ENCODE measurements around the gene NR3C2.

NR3C2 gene

DNA sequence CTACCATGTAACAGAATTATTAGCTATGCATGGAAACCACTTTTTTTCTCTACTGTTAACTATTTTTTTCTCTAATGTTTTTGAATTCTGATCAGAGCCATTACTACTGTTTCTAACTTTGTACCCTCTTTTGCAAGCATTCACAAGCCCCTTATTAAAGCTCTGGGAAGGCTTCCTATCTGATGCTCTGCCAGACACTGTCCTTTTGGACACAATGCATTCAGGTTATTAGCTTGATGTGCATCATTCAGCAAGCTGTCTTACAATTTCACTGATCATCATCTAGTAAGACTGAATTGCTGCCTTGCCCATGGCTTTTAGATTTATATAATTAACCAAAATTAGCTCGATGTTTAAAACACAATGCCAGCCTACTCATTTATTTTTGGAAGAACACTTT lies 155.1 kb downstream of the NR3C2 start:
- no peak for TF ChIP-seq CTCF (IDR thresholded peaks at IDR 0.05; ENCODE audit: extremely low read depth, missing control alignments)
- no peak for DNase-seq (ENCODE audit: low spot score)

DNA sequence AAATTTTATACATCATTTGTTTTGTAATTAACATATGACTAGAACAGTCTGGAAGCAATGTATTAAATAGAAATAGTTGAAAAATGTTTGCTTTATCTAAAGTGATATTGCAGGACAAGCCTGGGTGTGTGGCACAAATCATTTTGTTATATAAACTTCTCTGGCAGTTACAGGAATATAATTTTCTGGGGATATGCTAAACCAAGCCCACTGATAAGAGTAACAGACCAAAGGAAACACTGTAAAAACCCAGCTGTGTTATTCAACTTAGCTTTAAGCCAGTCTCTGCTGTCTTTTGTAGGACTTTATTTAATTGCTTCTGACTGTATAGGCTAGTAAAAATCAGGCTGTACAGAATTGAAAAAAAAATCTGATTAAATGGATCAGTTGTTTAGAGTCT lies 156.2 kb downstream of the NR3C2 start:
- DNase-seq (ENCODE audit: low spot score), result no peak
- TF ChIP-seq CTCF (IDR thresholded peaks at IDR 0.05; ENCODE audit: extremely low read depth, missing control alignments), result no peak

GRCh38 chr4:148283665-148284064 lies 158.5 kb downstream of the NR3C2 start:
- DNase-seq (ENCODE audit: low spot score), result no peak
- no peak for TF ChIP-seq CTCF (IDR thresholded peaks at IDR 0.05; ENCODE audit: extremely low read depth, missing control alignments)

DNA sequence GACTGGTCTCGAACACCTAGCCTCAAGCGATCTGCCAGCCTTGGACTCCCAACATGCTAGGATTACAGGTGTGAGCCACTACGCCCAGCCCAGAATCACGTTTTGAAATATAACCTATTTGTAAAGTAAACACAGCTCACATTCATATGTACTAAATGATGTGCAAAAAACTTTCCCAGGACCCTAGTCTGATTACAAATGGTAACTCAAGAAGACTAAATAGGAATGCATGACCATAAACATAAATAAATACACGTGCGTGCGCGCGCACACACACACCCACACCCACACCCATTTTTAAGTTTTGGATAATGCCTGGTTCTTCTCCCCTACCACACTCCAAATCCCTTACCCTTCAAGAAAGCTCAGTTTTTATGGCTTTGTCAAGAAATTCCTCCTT lies 163.9 kb downstream of the NR3C2 start:
- no peak for TF ChIP-seq CTCF (IDR thresholded peaks at IDR 0.05; ENCODE audit: extremely low read depth, missing control alignments)
- DNase-seq (ENCODE audit: low spot score), result no peak

DNA sequence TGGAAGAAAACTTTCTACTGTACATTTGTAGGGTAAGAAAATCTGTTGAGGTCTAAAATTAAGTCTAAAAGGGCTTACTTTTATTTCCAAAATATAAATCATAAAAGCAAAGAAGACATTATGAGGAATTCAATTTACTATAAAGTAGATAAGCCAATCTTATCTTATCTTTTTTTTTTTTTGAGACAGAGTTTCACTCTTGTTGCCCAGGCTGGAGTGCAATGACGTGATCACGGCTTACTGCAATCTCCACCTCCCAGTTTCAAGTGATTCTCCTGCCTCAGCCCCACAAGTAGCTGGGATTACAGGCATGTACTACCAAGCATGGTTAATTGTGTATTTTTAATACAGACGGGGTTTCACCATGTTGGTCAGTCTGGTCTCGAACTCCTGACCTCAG lies 166.9 kb downstream of the NR3C2 start:
- no peak for TF ChIP-seq CTCF (IDR thresholded peaks at IDR 0.05; ENCODE audit: extremely low read depth, missing control alignments)
- no peak for DNase-seq (ENCODE audit: low spot score)

DNA sequence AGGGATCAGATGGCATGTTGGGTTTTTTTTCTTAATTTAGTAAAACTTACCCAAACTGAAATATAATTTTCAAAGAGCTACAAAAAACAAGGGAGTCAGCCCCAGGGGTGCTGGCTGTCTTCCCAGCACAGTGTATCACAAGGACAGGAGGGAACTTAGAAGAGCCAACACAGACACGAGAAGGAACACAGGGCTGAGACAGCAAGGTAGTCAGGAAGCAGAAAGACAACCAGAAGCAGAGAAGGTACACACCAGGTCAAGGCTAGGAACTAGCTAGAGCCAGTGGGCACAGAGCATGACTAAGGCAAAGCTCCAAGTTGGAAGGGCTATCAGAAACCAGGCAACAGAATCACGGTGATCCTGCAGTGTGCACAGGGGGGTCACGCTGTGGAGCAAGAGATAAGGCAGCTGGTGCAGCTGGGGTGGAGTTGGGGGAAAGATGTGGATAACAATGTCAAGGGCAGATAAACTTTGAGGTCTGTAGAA lies 168.7 kb downstream of the NR3C2 start:
- DNase-seq (ENCODE audit: low spot score), result no peak
- TF ChIP-seq CTCF (IDR thresholded peaks at IDR 0.05; ENCODE audit: extremely low read depth, missing control alignments), result no peak

DNA sequence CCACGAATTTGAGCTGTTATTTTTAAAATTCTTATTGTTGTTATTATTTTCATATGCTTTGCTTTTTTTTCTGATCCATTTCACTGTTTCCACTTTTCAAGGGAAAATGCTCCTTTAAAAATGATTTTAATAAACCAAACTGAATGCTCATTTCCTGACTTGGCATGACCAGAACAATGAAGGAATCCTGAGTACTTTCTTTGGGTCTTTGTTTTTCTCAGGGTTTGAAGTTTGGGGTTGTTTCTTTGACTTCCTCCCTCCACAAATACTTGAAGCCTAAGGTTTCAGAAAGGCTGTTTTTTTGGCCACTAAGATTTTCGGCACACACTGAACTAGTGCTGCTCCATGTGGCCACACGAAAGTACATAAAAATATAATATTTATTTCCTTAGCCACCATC lies 171.0 kb downstream of the NR3C2 start:
- TF ChIP-seq CTCF (IDR thresholded peaks at IDR 0.05; ENCODE audit: extremely low read depth, missing control alignments), result no peak
- DNase-seq (ENCODE audit: low spot score), result no peak
